ENCODE measurements around the gene SGCA.

DNA sequence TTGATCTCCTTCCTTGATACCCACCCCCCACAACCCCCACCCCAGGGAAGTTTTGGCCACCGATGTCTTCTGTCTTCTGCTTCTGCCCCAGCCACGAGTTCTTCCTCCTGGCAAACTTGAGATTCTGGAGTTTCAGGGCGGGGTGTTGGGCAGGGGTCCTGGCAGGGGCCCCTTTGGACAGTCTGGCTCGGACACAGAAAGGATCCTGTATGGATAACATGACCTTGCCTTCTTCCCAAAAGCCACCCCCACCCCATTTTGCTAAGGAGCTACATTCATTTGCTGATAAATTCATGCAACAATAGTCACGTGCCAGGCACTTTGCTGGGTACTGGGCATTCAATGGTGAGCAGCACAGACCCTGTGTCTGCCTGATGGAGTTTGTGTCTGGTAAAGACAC is 41.5 kb downstream of the SGCA start:
- TF ChIP-seq POLR2A (IDR thresholded peaks at IDR 0.05; ENCODE audit: low read depth, low read length) (no peak), POLR2AphosphoS5 (IDR thresholded peaks at IDR 0.05; ENCODE audit: low read depth, low read length) (no peak), TAF1 (IDR thresholded peaks at IDR 0.05; ENCODE audit: low read depth, low read length) (no peak), POU2F2 (IDR thresholded peaks at IDR 0.05; ENCODE audit: low read depth, low read length) (no peak), SPI1 (IDR thresholded peaks at IDR 0.05; ENCODE audit: low read depth, low read length) (no peak), PAX5 (IDR thresholded peaks at IDR 0.05; ENCODE audit: insufficient read depth, low read length, severe bottlenecking) (no peak)
